ENCODE measurements around the gene SNAP23.

GRCh38 chr15:42474827-42475226, 20.6 kb upstream of the SNAP23 start:
- TF ChIP-seq CTCF (IDR thresholded peaks at IDR 0.05; ENCODE audit: borderline replicate concordance, extremely low read depth, low read length, poor library complexity, severe bottlenecking) (no peak), EZH2 (IDR thresholded peaks at IDR 0.05; ENCODE audit: borderline replicate concordance, low read depth, low read length, severe bottlenecking) (no peak)

All from DND-41 (cell line).